ENCODE measurements around the gene C4orf54.

C4orf54 gene

GRCh38 chr4:99657798-99658197, at the start of gene C4orf54:
Gene C4orf54 (minus strand): TSS chr4:99657828. CDS start chr4:99654648, 3,180 bp downstream.
- TF ChIP-seq CTCF (IDR thresholded peaks at IDR 0.05; ENCODE audit: insufficient read depth, low read length, poor library complexity, severe bottlenecking) = no peak
- no peak for DNase-seq (ENCODE audit: extremely low read depth, insufficient read length)
- Histone ChIP-seq H3K4me3 (replicated peaks; ENCODE audit: low read depth, low read length) (no peak within 1 kb of the TSS), H3K36me3 (ENCODE audit: control insufficient read depth, insufficient read depth, low read length) (no peaks in the 10 kb centered on the region), H3K27me3 (replicated peaks; ENCODE audit: control insufficient read depth, insufficient read depth, low read length) (no peaks in the 10 kb centered on the region)

GRCh38 chr4:99705891-99706290, 48.3 kb upstream of the C4orf54 start:
- no peak for DNase-seq (ENCODE audit: extremely low read depth, insufficient read length)
- H3K27me3 ChIP-seq (replicated peaks; ENCODE audit: control insufficient read depth, insufficient read depth, low read length) = no peaks in the 10 kb centered on the region
- TF ChIP-seq CTCF (IDR thresholded peaks at IDR 0.05; ENCODE audit: insufficient read depth, low read length, poor library complexity, severe bottlenecking) = no peak
- no peak overlapping the region for H3K4me3 ChIP-seq (replicated peaks; ENCODE audit: low read depth, low read length)
- H3K36me3 ChIP-seq (ENCODE audit: control insufficient read depth, insufficient read depth, low read length) = no peaks in the 10 kb centered on the region

- no peak for DNase-seq (ENCODE audit: extremely low read depth, insufficient read length)
- no peak overlapping the region for H3K4me3 ChIP-seq (replicated peaks; ENCODE audit: low read depth, low read length)
- H3K36me3 ChIP-seq (ENCODE audit: control insufficient read depth, insufficient read depth, low read length) = no peaks in the 10 kb centered on the region
- no peak for TF ChIP-seq CTCF (IDR thresholded peaks at IDR 0.05; ENCODE audit: insufficient read depth, low read length, poor library complexity, severe bottlenecking)
- no peaks in the 10 kb centered on the region for H3K27me3 ChIP-seq (replicated peaks; ENCODE audit: control insufficient read depth, insufficient read depth, low read length)
These were observed 39.2 kb upstream of the C4orf54 start for GRCh38 chr4:99696801-99697200.

- DNase-seq (ENCODE audit: extremely low read depth, insufficient read length) = no peak
- no peak overlapping the region for H3K4me3 ChIP-seq (replicated peaks; ENCODE audit: low read depth, low read length)
- no peaks in the 10 kb centered on the region for H3K27me3 ChIP-seq (replicated peaks; ENCODE audit: control insufficient read depth, insufficient read depth, low read length)
- TF ChIP-seq CTCF (IDR thresholded peaks at IDR 0.05; ENCODE audit: insufficient read depth, low read length, poor library complexity, severe bottlenecking) = no peak
- no peaks in the 10 kb centered on the region for H3K36me3 ChIP-seq (ENCODE audit: control insufficient read depth, insufficient read depth, low read length)
These were observed 35.5 kb upstream of the C4orf54 start for GRCh38 chr4:99693140-99693539.

GRCh38 chr4:99690990-99691389, 33.4 kb upstream of the C4orf54 start:
- TF ChIP-seq CTCF (IDR thresholded peaks at IDR 0.05; ENCODE audit: insufficient read depth, low read length, poor library complexity, severe bottlenecking) = no peak
- H3K4me3 ChIP-seq (replicated peaks; ENCODE audit: low read depth, low read length) = no peak overlapping the region
- H3K27me3 ChIP-seq (replicated peaks; ENCODE audit: control insufficient read depth, insufficient read depth, low read length) = no peaks in the 10 kb centered on the region
- DNase-seq (ENCODE audit: extremely low read depth, insufficient read length) = no peak
- H3K36me3 ChIP-seq (ENCODE audit: control insufficient read depth, insufficient read depth, low read length) = no peaks in the 10 kb centered on the region

GRCh38 chr4:99690472-99690871, 32.8 kb upstream of the C4orf54 start:
- no peak overlapping the region for H3K4me3 ChIP-seq (replicated peaks; ENCODE audit: low read depth, low read length)
- no peak for DNase-seq (ENCODE audit: extremely low read depth, insufficient read length)
- no peak for TF ChIP-seq CTCF (IDR thresholded peaks at IDR 0.05; ENCODE audit: insufficient read depth, low read length, poor library complexity, severe bottlenecking)

More at GRCh38 chr4:99690472-99690871, 32.8 kb upstream of the C4orf54 start:
- Histone ChIP-seq H3K36me3 (ENCODE audit: control insufficient read depth, insufficient read depth, low read length) (no peaks in the 10 kb centered on the region), H3K27me3 (replicated peaks; ENCODE audit: control insufficient read depth, insufficient read depth, low read length) (no peaks in the 10 kb centered on the region)

All from GM06990 (cell line).